ENCODE measurements around the gene OBSCN.

OBSCN gene, protein sequence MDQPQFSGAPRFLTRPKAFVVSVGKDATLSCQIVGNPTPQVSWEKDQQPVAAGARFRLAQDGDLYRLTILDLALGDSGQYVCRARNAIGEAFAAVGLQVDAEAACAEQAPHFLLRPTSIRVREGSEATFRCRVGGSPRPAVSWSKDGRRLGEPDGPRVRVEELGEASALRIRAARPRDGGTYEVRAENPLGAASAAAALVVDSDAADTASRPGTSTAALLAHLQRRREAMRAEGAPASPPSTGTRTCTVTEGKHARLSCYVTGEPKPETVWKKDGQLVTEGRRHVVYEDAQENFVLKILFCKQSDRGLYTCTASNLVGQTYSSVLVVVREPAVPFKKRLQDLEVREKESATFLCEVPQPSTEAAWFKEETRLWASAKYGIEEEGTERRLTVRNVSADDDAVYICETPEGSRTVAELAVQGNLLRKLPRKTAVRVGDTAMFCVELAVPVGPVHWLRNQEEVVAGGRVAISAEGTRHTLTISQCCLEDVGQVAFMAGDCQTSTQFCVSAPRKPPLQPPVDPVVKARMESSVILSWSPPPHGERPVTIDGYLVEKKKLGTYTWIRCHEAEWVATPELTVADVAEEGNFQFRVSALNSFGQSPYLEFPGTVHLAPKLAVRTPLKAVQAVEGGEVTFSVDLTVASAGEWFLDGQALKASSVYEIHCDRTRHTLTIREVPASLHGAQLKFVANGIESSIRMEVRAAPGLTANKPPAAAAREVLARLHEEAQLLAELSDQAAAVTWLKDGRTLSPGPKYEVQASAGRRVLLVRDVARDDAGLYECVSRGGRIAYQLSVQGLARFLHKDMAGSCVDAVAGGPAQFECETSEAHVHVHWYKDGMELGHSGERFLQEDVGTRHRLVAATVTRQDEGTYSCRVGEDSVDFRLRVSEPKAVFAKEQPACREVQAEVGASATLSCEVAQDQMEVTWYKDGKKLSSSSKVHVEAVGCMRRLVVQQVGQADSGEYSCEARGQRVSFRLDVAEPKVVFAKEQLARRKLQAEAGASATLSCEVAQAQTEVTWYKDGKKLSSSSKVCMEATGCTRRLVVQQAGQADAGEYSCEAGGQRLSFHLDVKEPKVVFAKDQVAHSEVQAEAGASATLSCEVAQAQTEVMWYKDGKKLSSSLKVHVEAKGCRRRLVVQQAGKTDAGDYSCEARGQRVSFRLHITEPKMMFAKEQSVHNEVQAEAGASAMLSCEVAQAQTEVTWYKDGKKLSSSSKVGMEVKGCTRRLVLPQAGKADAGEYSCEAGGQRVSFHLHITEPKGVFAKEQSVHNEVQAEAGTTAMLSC (N-terminal part only)

DNA sequence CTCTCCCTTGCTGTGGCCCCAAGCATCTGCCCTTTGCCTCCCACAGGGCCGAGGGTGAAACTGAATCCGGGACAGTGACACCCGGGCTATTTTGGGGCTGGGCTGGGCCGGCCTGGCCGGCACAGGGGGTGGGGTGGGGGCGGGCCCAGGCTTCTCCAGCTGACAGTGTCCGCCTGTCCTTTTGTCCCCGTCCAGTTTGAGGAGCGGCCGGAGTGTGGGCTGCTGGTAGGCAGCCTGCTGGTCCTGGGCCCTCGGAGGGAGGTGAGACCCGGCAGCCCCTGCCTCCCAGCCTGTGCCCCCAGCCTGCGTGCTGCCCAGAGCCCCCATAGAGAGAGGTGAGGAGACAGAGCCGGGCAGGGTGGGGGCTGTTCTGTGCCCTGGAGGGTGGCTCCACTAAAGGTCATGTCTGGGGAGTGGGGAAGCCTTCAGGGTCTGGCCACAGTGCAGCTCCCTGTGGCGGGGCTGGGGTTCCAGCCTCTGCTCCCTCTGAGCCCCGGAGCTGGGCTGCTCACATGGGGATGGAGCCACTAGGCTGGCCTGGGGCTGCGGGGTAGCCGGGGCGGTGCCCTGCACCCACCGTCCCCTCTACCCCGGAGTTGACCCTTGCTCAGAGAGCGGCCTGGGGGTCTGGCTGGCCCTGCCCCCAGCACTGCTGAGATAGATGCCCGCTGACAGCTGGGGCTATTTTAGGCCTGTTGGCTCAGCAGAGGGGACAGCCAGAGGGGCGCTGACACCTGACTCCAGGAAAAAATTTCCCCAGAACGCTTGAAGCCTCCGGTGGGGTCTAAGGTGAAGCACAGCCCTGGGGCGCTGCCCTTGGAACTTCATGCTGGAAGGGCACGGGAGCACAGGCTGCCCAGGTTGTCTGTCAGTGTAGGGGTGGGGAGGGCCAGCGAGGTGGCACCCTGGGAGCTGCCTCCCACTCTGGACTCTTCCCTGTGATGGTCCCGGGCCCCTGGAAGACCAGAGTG is at the start of gene OBSCN:
OBSCN (plus strand) TSS at position 194 of the 971 bp plus-strand sequence. CDS start 3,740 bp downstream, outside the sequence.
- DNase-seq = no peak

DNA sequence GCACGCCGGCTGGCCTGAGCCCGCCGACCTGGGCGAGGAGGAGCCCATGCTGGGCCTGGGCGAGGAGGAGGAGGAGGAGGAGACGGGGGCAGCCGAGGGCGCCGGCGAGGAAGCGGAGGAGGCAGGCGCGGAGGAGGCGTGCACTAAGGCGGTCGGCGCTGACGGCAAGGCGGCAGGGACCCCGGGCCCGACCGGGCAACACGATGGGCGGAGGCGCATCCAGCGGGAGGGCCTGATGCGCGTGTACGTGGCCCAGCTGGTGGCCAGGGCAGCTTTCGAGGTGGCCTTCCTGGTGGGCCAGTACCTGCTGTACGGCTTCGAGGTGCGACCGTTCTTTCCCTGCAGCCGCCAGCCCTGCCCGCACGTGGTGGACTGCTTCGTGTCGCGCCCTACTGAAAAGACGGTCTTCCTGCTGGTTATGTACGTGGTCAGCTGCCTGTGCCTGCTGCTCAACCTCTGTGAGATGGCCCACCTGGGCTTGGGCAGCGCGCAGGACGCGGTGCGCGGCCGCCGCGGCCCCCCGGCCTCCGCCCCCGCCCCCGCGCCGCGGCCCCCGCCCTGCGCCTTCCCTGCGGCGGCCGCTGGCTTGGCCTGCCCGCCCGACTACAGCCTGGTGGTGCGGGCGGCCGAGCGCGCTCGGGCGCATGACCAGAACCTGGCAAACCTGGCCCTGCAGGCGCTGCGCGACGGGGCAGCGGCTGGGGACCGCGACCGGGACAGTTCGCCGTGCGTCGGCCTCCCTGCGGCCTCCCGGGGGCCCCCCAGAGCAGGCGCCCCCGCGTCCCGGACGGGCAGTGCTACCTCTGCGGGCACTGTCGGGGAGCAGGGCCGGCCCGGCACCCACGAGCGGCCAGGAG is 49.5 kb upstream of the OBSCN start:
- no peak for DNase-seq

DNA sequence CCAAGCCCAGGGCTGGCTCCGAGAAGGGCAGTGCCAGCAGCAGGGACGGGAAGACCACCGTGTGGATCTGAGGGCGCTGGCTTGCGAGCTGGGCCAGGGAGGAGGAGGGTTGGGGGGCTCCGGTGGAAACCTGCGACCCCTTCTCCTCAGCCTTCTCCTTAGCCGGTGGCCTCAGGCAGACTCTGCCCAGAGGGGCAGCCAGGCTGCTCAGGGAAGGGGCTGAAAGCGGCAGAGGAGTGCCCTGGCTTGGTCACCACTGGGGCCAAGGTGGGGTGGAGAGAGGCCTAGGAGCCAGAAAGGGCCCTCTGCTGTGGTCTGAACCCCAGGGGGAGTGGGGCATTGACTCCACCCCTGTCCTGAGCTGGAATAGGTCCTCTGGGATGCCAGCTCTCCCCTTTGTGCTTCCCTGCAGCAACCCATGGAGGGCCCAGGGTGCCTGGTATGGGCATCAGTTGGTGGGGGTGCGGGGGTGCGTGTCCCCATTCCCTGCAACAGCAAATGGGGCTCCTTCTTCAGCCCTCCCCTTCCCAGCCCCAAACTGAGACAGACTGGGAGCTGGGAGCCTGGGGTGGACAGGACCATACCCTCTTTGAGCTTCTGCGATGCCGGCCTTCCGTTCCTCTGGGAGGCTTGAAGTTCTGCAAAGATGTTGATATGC is 48.7 kb upstream of the OBSCN start:
- DNase-seq = no peak

- no peak for DNase-seq
Observed at GRCh38 chr1:228160201-228160761, 47.6 kb upstream of the OBSCN start.

GRCh38 chr1:228161362-228161761 is 46.5 kb upstream of the OBSCN start:
- no peak for DNase-seq

DNA sequence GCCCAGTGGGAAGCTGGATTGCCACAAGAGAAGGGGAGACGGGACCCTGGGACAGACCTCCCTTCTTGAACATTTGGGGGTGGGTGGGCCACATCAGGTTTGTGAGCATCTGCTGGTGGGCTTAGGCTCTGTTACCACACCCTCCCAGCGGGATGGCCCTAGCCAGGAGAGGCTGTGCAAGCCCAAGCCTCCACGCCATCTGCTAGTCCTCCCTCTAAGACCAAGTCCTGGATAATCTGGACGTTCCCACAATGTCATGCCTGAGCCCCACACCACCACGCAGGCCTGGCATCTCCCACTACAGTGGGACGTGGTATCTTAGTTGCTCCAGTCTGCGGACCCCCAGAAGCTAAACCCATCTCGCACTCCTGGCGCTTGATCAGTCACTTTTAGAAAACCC is 46.0 kb upstream of the OBSCN start:
- DNase-seq = no peak

DNA sequence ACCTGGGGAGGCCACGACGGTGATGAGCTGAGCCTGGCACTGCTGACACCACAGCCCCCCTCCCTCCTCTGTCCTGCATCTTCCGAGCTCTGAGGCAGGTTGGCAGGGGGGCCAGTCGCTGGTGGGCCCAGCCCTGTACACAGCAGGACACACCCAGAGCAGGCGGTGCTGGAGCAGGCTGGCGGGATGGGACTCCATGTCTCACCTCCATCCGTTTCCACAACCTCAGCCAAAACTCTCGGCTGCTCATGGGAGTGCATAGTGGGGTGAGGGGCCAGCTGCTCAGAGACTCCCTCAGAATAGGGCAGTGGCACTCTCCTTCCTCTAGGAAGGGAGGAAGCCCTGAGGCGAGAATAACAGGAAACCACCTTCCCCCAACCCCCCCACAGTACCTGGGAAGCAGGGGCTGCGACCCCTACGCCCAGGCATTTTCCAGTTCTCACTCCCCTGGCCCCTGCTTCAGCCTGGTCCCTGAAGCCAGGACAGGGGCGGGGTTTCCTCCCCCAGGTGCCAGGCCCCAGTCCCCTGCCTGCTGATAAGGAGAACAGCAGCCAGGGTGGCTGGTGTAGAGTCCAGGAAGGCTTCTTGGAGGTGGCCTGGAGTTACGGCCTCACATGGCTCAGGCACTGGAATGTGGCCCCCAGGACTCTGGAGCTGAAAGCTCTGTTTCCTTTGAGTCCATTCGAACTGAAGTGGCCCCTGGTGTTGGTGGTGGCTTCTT is 45.4 kb upstream of the OBSCN start:
- DNase-seq = no peak

- DNase-seq = no peak
Observed at GRCh38 chr1:228163007-228163753, 44.7 kb upstream of the OBSCN start.

DNA sequence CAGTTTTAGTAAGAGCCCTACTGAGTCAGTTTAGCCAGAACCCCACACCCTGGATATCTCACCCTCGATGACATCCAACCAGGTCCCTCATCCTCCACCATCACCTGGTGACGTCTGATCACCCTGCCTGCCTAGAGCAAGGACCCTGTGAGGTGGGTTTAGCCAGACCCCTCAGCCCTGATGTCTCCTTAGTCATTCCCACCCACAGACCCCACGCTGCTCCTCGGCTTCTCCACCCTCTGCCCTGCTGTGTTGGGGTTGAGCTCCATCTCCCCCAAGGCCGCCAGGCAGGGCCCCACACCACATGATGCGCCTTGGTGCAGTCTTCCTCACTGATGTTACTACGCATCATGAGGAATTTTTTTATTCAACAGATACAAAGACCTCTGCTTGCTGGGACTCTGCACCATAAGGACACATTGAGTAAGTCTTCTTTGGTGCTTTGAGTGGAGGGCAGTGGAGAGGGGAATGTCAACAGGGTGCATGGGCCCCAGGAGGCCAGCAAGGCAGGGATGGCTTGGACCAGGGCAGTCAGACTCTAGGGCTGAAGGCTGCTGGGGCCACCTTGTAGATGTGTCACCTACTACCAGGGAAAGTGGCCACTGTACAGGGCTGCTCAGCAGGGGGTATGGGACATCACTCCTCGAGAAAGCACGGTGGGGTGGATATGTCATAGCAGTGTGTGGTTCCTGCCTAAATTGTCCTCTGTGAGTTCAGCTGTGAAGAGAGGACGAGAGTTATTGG is 43.9 kb upstream of the OBSCN start:
- no peak for DNase-seq

GRCh38 chr1:228164561-228165371 is 43.1 kb upstream of the OBSCN start:
- DNase-seq = no peak

- DNase-seq = peak; percentile 100
Observed at GRCh38 chr1:228165372-228166169, 42.3 kb upstream of the OBSCN start, which contains the start of gene IBA57. Gene IBA57 (plus strand): TSS chr1:228165804. CDS start chr1:228165817, 13 bp downstream.

DNA sequence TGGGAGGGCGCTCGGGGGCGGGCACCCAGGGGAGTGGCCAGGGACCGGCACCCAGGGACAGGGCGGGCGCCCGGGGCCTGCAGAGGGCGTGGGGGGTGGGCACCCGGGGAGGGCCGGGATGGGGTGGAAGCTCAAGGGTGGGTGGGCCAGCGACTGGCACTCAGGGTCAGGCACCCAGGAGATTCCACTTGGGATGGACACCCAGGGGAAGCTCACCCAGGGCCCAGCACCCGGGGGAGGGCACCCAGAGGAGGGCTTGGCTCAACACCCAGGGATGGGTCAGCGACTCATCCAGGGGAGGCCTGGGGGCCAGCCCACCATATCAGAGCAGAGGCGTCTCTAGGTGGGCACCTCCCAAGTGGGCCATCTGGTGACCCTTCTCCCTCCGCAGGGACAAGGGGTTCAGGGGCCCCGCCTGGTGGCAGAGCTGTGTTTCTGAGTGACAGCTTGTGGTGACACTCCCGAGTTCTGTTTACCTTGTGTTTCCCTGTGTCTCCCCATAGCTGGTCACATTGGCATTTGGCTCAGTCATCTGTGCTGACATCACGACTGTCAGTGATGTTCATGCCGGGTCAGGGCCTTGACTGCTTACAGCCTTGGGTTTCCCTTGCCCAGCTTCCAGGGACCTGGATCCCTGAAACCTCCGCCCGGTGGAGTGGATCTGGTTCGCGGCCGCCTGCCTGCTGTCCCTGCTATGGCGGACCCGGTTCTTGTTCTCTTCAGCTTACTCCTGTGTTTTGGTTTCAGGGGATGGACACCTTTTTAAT is 41.5 kb upstream of the OBSCN start:
- peak; percentile 63 for DNase-seq

- no peak for DNase-seq
Observed at GRCh38 chr1:228168563-228169270, 39.1 kb upstream of the OBSCN start.

DNA sequence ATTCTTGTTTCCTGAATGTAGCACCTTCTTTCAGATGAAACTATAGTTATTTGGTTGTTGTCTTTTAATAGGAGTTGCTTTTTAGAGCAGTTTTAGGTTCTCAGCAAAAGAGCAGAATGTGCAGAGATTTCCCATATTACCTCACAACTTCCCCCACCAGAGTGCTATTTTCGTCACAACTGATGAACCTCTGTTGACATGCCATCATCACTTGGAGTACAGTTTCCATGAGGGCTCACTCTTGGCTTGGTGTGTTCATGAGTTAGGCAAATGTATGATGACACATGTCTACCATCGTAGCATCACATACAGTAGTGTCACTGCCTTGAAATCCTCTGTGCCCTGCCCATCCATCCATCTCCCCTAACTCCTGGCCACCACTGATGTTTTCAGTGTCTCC is 38.5 kb upstream of the OBSCN start:
- DNase-seq = no peak

Measured in stimulated activated CD4-positive, alpha-beta T cell treated with anti-CD3 and anti-CD28 coated beads, Interleukin-1b, Interleukin-23, amount 100 ng/mL, for 48 hours (primary cell).